GM21576 (cell line): ENCODE data around the gene KCNG2.

Source experiments
- ATAC-seq: cut with Tn5 transposase; IDR thresholded peaks from one replicate; pipeline ENCODE4 v1.9.1; 2021; ENCODE audit warnings: mild to moderate bottlenecking, moderate library complexity; ENCODE audit not compliant: unreplicated experiment

The KCNG2 gene

GRCh38 chr18:79935499-79935898, 137.8 kb downstream of the KCNG2 start:
- no peak for ATAC-seq

GRCh38 chr18:79935925-79936324, 138.2 kb downstream of the KCNG2 start:
- ATAC-seq: no peak

- ATAC-seq: no peak
Measured at GRCh38 chr18:79936641-79937040, 138.9 kb downstream of the KCNG2 start.

GRCh38 chr18:79937103-79937860, 139.5 kb downstream of the KCNG2 start:
- ATAC-seq: no peak

GRCh38 chr18:79938196-79938595, 140.5 kb downstream of the KCNG2 start:
- no peak for ATAC-seq

- no peak for ATAC-seq
Measured at GRCh38 chr18:79939096-79939495, 141.4 kb downstream of the KCNG2 start.

DNA sequence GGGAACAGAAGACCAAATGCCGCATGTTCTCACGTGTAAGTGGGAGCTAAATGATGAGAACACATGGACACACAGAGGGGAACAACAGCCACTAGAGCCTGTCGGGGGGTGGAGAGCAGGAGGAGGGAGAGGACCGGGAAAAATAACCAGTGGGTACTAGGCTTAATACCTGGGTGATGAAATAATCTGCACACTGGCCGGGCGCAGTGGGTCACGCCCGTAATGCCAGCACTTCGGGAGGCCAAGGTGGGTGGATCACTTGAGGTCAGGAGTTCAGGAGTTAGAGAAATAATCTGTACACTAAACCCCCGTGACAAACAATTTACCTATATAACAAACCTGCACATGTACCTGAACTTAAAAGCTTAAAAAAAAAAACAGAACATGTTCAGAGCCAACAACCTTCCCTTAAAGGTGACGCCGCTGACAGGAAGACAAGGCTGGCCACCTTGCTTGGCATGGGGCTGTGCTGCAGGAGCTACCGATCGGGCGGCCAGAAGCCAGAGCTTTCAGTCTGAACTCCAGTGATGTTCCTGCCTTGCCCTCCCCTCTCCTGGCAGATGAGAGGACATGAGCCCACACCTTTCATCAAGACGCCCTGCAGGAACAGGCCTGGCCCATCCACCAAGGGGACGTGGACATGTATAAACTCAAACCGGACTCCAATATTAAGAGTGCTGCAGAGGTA, 142.5 kb downstream of the KCNG2 start:
- ATAC-seq: no peak

DNA sequence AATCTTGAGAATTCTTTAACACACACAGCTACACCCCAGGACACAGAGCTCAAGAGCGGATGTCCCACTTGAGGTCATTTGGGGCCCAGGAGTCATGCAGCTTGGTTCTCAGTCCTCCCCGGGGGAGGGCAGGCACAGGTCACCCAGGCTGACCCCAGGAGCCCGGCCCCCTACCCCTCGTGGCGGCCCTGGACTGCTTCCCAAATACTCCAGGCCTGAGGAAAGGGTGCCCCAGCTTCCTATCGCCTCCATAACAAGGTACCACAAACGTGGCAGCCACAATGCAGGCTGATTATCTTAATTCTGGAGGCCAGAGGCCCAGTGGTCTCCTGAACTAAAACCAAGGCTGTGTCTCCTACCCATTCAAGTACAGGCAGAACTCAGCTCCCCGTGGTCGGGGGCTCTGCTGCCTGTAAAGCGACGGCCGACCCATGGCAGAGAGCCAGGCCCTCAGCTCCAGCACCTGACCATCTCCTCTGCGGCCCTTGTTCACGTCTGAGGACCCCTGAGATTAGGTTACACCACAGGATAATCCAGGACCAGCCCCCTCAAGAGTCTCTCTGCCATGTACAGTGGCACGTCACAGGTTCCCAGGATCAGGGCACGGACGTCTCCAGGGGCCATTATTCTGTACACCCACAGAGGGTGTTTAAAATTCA, 143.2 kb downstream of the KCNG2 start:
- no peak for ATAC-seq

DNA sequence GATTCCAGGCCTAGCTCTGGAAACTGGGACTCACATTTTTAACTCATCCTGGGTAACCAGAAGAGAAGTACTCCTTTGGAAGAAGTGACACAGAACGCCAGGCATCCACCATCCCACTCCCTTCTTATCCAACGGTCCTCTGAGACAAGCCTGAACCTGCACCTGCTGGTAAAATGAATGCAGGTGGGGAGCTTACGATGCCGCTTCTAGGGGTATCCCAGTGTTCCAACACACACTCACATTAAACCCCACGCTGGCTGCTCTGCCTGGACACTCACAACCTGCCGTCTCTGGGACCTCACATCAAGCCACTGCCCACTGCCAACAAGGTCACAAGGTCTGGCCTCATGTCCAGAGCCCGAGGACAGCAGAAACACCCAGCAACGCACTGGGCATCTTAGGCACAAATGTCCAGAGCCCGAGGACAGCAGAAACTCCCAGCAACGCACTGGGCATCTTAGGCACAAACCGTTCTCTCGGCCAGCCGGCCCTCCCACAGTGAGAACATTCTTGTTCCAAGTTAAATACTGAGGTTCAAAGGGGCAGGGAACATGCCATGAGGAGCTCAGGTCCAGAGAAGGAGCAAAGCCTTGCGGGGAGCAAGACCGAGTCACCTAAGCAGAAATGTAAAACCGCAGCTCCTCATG, 143.9 kb downstream of the KCNG2 start:
- no peak for ATAC-seq

GRCh38 chr18:79942211-79942610, 144.5 kb downstream of the KCNG2 start:
- no peak for ATAC-seq

GRCh38 chr18:79942786-79943607, 145.3 kb downstream of the KCNG2 start:
- ATAC-seq: no peak

GRCh38 chr18:79943608-79944125, 145.9 kb downstream of the KCNG2 start:
- ATAC-seq: no peak

- ATAC-seq: no peak
Measured at GRCh38 chr18:79944126-79944731, 146.5 kb downstream of the KCNG2 start.

- no peak for ATAC-seq
Measured at GRCh38 chr18:79944746-79945117, 147.0 kb downstream of the KCNG2 start.

DNA sequence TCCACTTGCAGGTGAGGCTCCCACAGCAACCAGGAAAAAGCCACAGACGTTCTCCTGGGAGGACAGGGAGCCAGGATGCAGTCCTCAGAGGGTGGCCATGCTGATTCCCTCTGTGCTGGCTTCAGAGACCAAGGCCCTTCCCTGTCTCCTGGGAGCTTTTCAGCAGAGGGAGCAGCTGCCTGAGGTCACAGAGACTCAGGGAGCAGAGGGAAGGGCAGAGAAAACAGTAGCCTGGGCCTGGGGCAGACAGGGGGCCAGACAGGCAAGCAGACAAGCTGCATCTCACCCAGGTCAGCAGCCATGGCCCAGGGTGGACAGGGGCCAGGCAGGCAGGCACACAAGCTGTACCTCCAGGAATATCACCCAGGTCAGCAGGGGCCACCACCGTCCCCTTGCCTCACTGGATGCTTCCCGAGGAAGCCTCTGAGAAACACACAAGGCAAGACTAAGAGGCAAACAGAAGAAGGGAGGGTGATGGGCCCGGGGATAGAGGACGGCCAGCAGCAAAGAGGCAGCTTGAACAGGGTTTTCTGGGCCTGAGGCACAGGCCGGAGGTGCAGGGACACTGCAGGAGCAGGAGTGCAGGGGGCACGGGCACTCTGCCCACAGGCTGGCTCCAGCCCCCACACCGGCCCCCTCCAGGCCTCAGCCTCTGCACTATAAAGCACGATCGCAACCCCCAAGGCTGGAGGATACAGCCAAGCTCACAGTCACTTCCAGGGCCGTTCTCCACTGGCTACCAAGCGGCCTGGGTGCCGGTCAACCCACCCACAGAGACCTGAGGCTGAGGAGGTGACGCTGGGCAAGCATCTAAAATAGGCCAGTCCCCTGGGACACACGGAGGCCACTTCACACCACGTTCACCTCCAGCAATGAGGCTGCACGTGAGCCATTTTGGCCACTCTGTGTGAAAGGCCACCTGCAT, 147.6 kb downstream of the KCNG2 start:
- no peak for ATAC-seq

GRCh38 chr18:79947054-79947755, 149.5 kb downstream of the KCNG2 start:
- no peak for ATAC-seq

DNA sequence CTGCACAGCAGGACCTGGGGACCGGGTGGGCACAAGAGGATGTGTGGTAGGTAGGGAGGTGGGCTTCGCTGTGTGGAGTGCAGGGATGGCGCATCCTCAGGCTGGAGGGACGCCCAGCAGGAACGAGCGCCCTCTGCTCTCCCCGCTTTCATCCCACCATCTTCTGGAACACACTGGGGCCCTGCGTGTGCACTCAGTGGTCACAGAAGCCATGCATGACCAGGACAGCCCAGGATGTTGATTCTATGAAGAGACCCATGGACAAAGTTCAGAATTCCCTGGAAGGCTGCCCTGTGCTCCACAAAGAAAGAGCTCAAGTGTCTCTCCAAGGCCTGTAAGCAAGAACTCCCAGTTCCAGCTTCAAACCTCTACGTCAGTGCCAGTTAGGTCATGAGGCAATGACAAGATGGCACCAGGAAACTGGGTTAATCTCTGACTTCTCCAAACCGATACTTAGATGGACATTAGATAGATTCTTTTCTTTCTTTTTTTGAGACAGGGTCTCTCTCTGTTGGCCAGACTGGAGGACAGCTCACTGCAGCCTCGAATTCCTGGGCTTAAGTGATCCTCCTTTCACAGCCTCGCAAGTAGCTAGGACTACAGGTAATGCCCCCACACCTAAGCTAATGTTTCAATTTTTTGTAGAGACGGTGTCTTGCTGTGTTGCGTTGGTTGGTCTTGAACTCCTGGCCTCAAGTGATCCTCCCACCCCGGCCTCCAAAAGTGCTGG, 150.3 kb downstream of the KCNG2 start:
- ATAC-seq: no peak
